Measurements from ENCODE around the gene NFATC2IP.

The NFATC2IP gene

DNA sequence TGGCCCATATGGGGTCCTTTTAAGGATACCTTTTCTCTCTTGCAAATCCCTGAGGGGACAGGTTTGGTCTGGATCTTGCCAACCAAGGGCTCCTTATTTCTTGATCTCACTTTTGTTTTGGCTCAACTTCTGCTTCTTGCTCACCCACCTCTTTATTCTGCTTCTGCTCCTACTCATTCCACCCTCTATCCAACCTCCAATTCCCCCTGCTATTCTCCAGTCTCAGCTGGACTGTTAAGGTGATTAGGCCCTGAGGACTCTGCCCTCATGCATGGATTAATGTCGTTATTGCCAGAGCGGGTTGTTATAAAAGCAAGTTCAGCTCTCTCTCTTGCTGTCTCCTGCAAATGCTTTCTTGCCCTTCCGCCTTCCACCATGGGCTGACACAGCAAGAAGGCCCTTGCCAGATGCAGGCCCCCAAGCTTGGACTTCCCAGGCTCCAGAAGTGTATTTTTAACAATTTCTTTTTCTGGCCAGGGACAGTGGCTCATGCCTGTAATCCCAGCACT lies 63.9 kb downstream of the NFATC2IP start:
- no peaks in the 10 kb centered on the region for H3K9me3 Mint-ChIP-seq
- ATAC-seq (replicated peaks; ENCODE audit: extremely low read depth, poor library complexity, severe bottlenecking) (no peak), DNase-seq (ENCODE audit: low spot score in 2 of 2) (no peak)
- peaks cover 2% of the 10 kb centered on the region for H3K36me3 Mint-ChIP-seq (ENCODE audit: insufficient read depth)
- H3K27me3 Mint-ChIP-seq: no peaks in the 10 kb centered on the region
- H3K4me3 Mint-ChIP-seq: no peak overlapping the region
- H3K4me1 Mint-ChIP-seq: peaks cover 28% of the 10 kb centered on the region
- H3K27ac Mint-ChIP-seq (ENCODE audit: low read depth): peak overlapping the region; percentile 93

Measured in central memory CD8-positive, alpha-beta T cell (primary cell).